Peyer's patch (tissue), 4 donors: ENCODE measurements around the gene ANKFN1. TPM values are rescaled to one million over a fixed set of nuclear protein-coding genes. Genes with fewer than 3 reads are reported as not detected.

Experiments used
- DNase-seq, 3 donors: peaks; one replicate each; pipeline ENCODE4 v3.0.0-alpha.2; 2017 to 2019
- H3K27ac ChIP-seq, 4 donors: fragments of 200-600 bp; sonication (generic); one replicate each; pipeline ENCODE4 v1.5.1; 2016 to 2019
- H3K27me3 ChIP-seq, 2 donors: fragments of 200-600 bp; sonication (generic); one replicate each; pipeline ENCODE4 v1.5.1; 2019
- H3K36me3 ChIP-seq, 3 donors: fragments of 200-600 bp; sonication (generic); one replicate each; pipeline ENCODE4 v1.5.1; 2016 to 2019
- H3K4me1 ChIP-seq, 4 donors: fragments of 200-600 bp; sonication (generic); one replicate each; pipeline ENCODE4 v1.5.1; 2016 to 2019
- H3K4me3 ChIP-seq, 4 donors: fragments of 200-600 bp; sonication (generic); 1 replicate in 3 of 4; 2 replicates in 1 of 4; pipeline ENCODE4 v1.5.1; 2016 to 2019; ENCODE audit warnings: mild to moderate bottlenecking in 1 of 4
- H3K9me3 ChIP-seq, 4 donors: fragments of 200-600 bp; sonication (generic); one replicate each; pipeline ENCODE4 v1.5.1; 2016 to 2019; ENCODE audit warnings: mild to moderate bottlenecking in 1 of 4
- POLR2A ChIP-seq, 2 donors: fragments of 450-650 bp; IDR thresholded peaks; one replicate each; pipeline ENCODE4 v1.5.1; 2017; ENCODE audit warnings: antibody characterized with exemption in 2 of 2, mild to moderate bottlenecking in 2 of 2, moderate library complexity in 2 of 2
- total RNA-seq, 4 donors: library from RNA; depleted of rRNA; stranded (reverse); fragments of >200 nt; gene quantifications; one replicate each; pipeline ENCODE4 v1.1.0, GENCODE V29; 2016
- TF ChIP-seq, protein P1 (sequence below), 6 experiments: fragments of 450-650 bp in 4 of 6; fragments of 200-600 bp in 2 of 6; sonication (generic) in 1 of 6; IDR thresholded peaks; one replicate each; pipeline ENCODE4 v1.5.1; 2017 to 2019; ENCODE audit warnings: antibody characterized with exemption in 6 of 6, mild to moderate bottlenecking in 3 of 6, moderate library complexity in 1 of 6

ANKFN1 gene, protein sequence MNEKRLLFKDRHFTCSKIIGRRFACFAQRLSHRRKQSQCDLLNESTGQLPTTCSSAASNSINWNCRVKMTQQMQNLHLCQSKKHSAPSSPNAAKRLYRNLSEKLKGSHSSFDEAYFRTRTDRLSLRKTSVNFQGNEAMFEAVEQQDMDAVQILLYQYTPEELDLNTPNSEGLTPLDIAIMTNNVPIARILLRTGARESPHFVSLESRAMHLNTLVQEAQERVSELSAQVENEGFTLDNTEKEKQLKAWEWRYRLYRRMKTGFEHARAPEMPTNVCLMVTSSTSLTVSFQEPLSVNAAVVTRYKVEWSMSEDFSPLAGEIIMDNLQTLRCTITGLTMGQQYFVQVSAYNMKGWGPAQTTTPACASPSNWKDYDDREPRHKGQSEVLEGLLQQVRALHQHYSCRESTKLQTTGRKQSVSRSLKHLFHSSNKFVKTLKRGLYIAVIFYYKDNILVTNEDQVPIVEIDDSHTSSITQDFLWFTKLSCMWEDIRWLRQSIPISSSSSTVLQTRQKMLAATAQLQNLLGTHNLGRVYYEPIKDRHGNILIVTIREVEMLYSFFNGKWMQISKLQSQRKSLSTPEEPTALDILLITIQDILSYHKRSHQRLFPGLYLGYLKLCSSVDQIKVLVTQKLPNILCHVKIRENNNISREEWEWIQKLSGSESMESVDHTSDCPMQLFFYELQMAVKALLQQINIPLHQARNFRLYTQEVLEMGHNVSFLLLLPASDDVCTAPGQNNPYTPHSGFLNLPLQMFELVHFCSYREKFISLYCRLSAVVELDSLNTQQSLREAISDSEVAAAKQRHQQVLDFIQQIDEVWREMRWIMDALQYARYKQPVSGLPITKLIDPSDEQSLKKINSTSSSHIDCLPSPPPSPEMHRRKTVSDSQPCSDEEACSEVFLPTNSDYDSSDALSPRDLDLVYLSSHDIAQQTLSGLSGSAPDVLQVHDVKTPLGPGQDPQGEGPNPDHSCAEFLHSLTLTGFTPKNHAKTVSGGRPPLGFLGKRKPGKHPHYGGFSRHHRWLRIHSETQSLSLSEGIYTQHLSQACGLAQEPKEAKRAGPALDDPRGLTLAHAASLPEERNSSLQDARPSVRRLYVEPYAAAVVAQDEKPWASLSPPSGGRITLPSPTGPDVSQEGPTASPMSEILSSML
- 1 to 10 TPM in 2 of 4 donors, under 1 TPM in 1, not detected in 1; 0.95 to 2.0 (median 1.6) TPM for total RNA-seq

DNA sequence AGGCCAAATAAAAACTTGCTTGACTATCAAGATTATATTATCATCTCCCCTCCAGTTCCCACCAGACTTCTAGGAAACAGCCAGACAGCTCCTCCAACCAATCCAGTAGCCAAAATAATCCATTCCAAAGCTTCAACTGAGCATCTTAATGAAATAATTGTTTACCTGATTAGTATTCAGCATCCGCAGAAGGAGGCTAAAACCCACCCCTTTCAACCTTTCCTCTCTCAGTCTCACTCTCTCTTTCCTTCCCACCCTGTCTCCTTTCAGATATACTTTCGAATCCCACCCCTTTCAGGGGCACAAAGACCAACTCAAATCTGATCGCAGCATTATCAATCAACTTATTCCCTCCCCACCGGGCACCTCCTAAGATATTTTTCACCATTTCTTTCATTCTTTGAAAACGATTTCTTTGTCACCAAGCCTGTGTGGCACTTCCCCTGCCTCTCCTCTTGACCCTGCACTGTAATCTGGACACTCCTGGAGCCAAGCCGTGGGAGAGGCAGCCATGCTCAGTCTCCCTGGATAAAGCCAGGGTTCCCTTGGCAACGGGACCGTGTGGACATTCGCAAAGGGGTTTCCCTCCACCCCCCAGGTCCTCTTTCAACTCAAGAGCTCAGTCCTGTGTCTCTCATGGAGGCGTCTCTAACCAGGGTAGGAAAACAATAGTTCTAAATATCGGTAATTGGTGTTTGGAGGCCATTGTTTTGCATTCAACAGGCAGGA lies at the start of gene ANKFN1:
Gene ANKFN1 (plus strand): TSS at position 602 of the 729 bp plus-strand sequence. CDS start 59,193 bp downstream, outside the sequence.
- Histone ChIP-seq H3K27ac (no peak within 1 kb of the TSS), H3K4me3 (no peak within 1 kb of the TSS), H3K27me3 (no peaks in the 10 kb centered on the region), H3K9me3 (no peaks in the 10 kb centered on the region), H3K4me1 (no peaks in the 10 kb centered on the region), H3K36me3 (no peaks in the 10 kb centered on the region)
- no peak for DNase-seq
- TF ChIP-seq, protein P1, sequence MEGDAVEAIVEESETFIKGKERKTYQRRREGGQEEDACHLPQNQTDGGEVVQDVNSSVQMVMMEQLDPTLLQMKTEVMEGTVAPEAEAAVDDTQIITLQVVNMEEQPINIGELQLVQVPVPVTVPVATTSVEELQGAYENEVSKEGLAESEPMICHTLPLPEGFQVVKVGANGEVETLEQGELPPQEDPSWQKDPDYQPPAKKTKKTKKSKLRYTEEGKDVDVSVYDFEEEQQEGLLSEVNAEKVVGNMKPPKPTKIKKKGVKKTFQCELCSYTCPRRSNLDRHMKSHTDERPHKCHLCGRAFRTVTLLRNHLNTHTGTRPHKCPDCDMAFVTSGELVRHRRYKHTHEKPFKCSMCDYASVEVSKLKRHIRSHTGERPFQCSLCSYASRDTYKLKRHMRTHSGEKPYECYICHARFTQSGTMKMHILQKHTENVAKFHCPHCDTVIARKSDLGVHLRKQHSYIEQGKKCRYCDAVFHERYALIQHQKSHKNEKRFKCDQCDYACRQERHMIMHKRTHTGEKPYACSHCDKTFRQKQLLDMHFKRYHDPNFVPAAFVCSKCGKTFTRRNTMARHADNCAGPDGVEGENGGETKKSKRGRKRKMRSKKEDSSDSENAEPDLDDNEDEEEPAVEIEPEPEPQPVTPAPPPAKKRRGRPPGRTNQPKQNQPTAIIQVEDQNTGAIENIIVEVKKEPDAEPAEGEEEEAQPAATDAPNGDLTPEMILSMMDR (IDR thresholded peaks at IDR 0.05) = no peak
- no peak for TF ChIP-seq POLR2A (IDR thresholded peaks at IDR 0.05)

DNA sequence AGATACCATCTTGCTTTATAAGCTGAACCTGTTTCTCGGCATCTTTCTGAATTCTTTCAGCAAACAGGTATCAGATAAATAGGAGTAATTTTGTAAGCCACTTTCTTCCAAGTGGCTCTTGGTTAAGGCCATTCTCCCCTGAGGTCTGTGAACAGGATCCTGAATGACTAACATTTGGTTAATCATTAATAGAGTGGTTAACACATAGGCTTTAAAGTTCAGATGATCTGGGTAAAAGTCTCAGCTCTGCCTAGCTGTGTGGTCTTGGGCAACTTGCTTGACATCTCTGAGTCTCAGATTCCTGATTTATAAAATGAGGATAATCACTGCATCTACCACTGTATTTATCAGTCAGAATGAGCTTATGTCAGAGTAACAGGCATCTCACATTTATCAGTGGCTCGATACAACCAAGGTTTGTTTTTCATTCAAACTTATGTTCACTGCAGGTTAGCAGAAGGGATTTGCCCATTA lies 44.4 kb upstream of the ANKFN1 start:
- Histone ChIP-seq H3K36me3 (no peaks in the 10 kb centered on the region), H3K9me3 (no peaks in the 10 kb centered on the region), H3K27me3 (no peaks in the 10 kb centered on the region), H3K4me3 (no peak overlapping the region), H3K4me1 (peaks cover 0 to 14% (median 0%) of the 10 kb centered on the region in 4 donors), H3K27ac (peak overlapping the region in 1 of 4 donors; percentile 5)
- no peak for DNase-seq
- TF ChIP-seq POLR2A (IDR thresholded peaks at IDR 0.05) = no peak
- TF ChIP-seq, protein P1 (IDR thresholded peaks at IDR 0.05) = no peak

DNA sequence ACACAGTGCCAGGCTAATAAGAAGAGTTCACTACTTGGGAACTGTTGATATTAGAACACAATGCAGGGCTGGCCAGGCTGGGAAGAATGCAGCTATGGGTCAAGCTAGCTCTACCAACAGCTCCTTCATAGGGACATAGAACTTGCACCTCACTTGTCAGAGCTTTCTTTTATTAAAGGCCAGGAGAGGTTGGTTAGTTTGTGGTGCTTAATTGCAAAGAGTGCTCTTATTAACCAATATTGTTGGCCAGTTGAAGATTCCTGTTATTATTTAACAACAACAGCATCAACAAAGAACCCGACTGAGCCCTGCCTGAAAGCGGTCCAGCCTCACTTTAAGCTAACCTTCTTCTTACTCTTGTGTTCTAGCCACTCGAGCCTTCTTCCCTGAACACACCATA lies 43.4 kb upstream of the ANKFN1 start:
- H3K27ac ChIP-seq = no peak overlapping the region

DNA sequence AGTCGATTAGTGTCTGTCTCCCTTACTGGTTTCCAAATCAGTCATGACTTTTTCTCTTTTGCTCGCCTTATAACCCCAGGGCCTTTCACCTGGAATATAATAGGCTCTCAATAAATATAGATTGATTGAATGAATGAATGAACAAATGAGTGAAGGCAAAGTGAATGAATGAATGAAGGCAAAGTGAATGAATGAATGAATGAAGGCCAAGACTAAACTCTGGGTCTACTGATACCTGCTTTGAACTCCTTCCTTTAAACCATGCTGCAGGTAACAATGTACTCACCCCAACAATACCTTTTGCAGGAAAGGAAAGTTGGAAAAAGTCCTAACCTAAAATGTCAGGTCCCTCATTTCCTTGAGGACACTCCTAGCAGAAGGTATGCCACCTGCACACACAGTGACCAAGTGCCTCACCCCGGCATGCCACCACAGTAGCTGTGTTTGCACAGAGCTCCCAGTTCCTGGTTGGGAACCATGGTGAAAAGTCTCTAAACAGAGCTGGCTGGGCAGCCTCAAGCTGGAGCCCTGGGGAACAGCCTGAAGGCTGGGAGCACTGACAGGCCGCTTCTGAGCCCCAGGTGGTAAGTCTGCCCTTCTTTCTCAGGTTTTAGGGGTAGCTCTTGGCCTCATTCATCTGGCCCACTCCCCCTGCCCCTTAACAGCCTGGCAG lies 42.7 kb upstream of the ANKFN1 start:
- no peaks in the 10 kb centered on the region for H3K27me3 ChIP-seq
- TF ChIP-seq, protein P1 (IDR thresholded peaks at IDR 0.05) = no peak
- TF ChIP-seq POLR2A (IDR thresholded peaks at IDR 0.05) = no peak
- H3K27ac ChIP-seq = peak overlapping the region in 2 of 4 donors; percentile 30 to 47
- peaks cover 0 to 14% (median 0%) of the 10 kb centered on the region in 4 donors for H3K4me1 ChIP-seq
- no peaks in the 10 kb centered on the region for H3K9me3 ChIP-seq
- no peaks in the 10 kb centered on the region for H3K36me3 ChIP-seq
- DNase-seq = peak in 2 of 3 donors; percentile 67 to 68
- H3K4me3 ChIP-seq = peak overlapping the region in 1 of 4 donors; percentile 11

More for the DNA sequence above, 43.4 kb upstream of the ANKFN1 start:
- H3K9me3 ChIP-seq = no peaks in the 10 kb centered on the region
- H3K4me3 ChIP-seq = no peak overlapping the region
- H3K36me3 ChIP-seq = no peaks in the 10 kb centered on the region
- no peaks in the 10 kb centered on the region for H3K27me3 ChIP-seq
- H3K4me1 ChIP-seq = peaks cover 0 to 14% (median 0%) of the 10 kb centered on the region in 4 donors
- TF ChIP-seq, protein P1 (IDR thresholded peaks at IDR 0.05) = no peak
- no peak for TF ChIP-seq POLR2A (IDR thresholded peaks at IDR 0.05)
- no peak for DNase-seq
